Muscle layer of colon (tissue), 2 donors: ENCODE results near the gene ZBTB17.

Experiments used
- H3K27ac ChIP-seq: one replicate; pipeline ENCODE4 v1.7.0; 2013; ENCODE audit warnings: low read depth, mild to moderate bottlenecking, low read length, moderate library complexity
- H3K27me3 ChIP-seq, 2 donors: one replicate each; pipeline ENCODE4 v1.7.0; 2013; ENCODE audit warnings: low read length in 2 of 2, mild to moderate bottlenecking in 2 of 2; ENCODE audit not compliant: insufficient read depth in 2 of 2, control insufficient read depth in 1 of 2
- H3K36me3 ChIP-seq: one replicate; pipeline ENCODE4 v1.7.0; 2013; ENCODE audit warnings: mild to moderate bottlenecking, low read length; ENCODE audit not compliant: insufficient read depth
- H3K4me1 ChIP-seq: one replicate; pipeline ENCODE4 v1.7.0; 2013; ENCODE audit warnings: mild to moderate bottlenecking, low read length; ENCODE audit not compliant: insufficient read depth
- H3K4me3 ChIP-seq, 2 donors: one replicate each; pipeline ENCODE4 v1.7.0; 2013; ENCODE audit warnings: low read length in 2 of 2, low read depth in 1 of 2, mild to moderate bottlenecking in 1 of 2, moderate library complexity in 1 of 2
- H3K9ac ChIP-seq: one replicate; pipeline ENCODE4 v1.7.0; 2013; ENCODE audit warnings: low read length
- H3K9me3 ChIP-seq: one replicate; pipeline ENCODE4 v1.7.0; 2013; ENCODE audit warnings: mild to moderate bottlenecking, low read length
- donor health status: abdominal sarcoma.
- donor health status: Adenocarcinoma of cecum.

Gene ZBTB17

GRCh38 chr1:15947382-15948090, 28.4 kb downstream of the ZBTB17 start:
- H3K9ac ChIP-seq = no peak overlapping the region
- H3K36me3 ChIP-seq = peaks cover 37% of the 10 kb centered on the region
- H3K4me1 ChIP-seq = peaks cover 43% of the 10 kb centered on the region
- no peaks in the 10 kb centered on the region for H3K27me3 ChIP-seq
- no peaks in the 10 kb centered on the region for H3K9me3 ChIP-seq
- no peak overlapping the region for H3K4me3 ChIP-seq
- H3K27ac ChIP-seq = no peak overlapping the region

GRCh38 chr1:15946571-15947381, 29.1 kb downstream of the ZBTB17 start:
- peaks cover 45% of the 10 kb centered on the region for H3K36me3 ChIP-seq

GRCh38 chr1:15945832-15946448, 30.0 kb downstream of the ZBTB17 start:
- H3K27me3 ChIP-seq = no peaks in the 10 kb centered on the region
- H3K36me3 ChIP-seq = peaks cover 53% of the 10 kb centered on the region
- H3K9me3 ChIP-seq = no peaks in the 10 kb centered on the region
- H3K4me3 ChIP-seq = no peak overlapping the region
- no peak overlapping the region for H3K9ac ChIP-seq
- H3K4me1 ChIP-seq = peaks cover 27% of the 10 kb centered on the region
- no peak overlapping the region for H3K27ac ChIP-seq

More at GRCh38 chr1:15946571-15947381, 29.1 kb downstream of the ZBTB17 start:
- Histone ChIP-seq H3K9ac (no peak overlapping the region), H3K27me3 (no peaks in the 10 kb centered on the region), H3K9me3 (no peaks in the 10 kb centered on the region), H3K4me1 (peaks cover 36% of the 10 kb centered on the region), H3K27ac (no peak overlapping the region), H3K4me3 (no peak overlapping the region)

- H3K27ac ChIP-seq = no peak overlapping the region
- peaks cover 60% of the 10 kb centered on the region for H3K36me3 ChIP-seq
- no peaks in the 10 kb centered on the region for H3K9me3 ChIP-seq
- peaks cover 20% of the 10 kb centered on the region for H3K4me1 ChIP-seq
- H3K9ac ChIP-seq = no peak overlapping the region
- no peaks in the 10 kb centered on the region for H3K27me3 ChIP-seq
- H3K4me3 ChIP-seq = no peak overlapping the region
Observed at GRCh38 chr1:15945011-15945831, 30.7 kb downstream of the ZBTB17 start.

GRCh38 chr1:15944308-15945010, 31.4 kb downstream of the ZBTB17 start:
- Histone ChIP-seq H3K36me3 (peaks cover 66% of the 10 kb centered on the region), H3K27ac (no peak overlapping the region), H3K9ac (no peak overlapping the region), H3K4me3 (no peak overlapping the region), H3K4me1 (peaks cover 16% of the 10 kb centered on the region), H3K9me3 (no peaks in the 10 kb centered on the region), H3K27me3 (no peaks in the 10 kb centered on the region)

- no peaks in the 10 kb centered on the region for H3K27me3 ChIP-seq
Observed at GRCh38 chr1:15943992-15944307, 32.0 kb downstream of the ZBTB17 start.

GRCh38 chr1:15943328-15943991, 32.4 kb downstream of the ZBTB17 start:
- H3K27me3 ChIP-seq = no peaks in the 10 kb centered on the region
- no peak overlapping the region for H3K4me3 ChIP-seq
- no peak overlapping the region for H3K27ac ChIP-seq
- no peaks in the 10 kb centered on the region for H3K9me3 ChIP-seq
- peaks cover 76% of the 10 kb centered on the region for H3K36me3 ChIP-seq
- H3K4me1 ChIP-seq = peaks cover 12% of the 10 kb centered on the region
- H3K9ac ChIP-seq = no peak overlapping the region

More at GRCh38 chr1:15943992-15944307, 32.0 kb downstream of the ZBTB17 start:
- Histone ChIP-seq H3K36me3 (peaks cover 71% of the 10 kb centered on the region), H3K4me3 (no peak overlapping the region), H3K9ac (no peak overlapping the region), H3K27ac (no peak overlapping the region), H3K4me1 (peaks cover 16% of the 10 kb centered on the region), H3K9me3 (no peaks in the 10 kb centered on the region)

- Histone ChIP-seq H3K27ac (no peak overlapping the region), H3K4me1 (peaks cover 10% of the 10 kb centered on the region), H3K36me3 (peaks cover 76% of the 10 kb centered on the region), H3K9me3 (no peaks in the 10 kb centered on the region), H3K4me3 (no peak overlapping the region), H3K9ac (no peak overlapping the region), H3K27me3 (no peaks in the 10 kb centered on the region)
Observed at GRCh38 chr1:15942661-15943327, 33.1 kb downstream of the ZBTB17 start.

- Histone ChIP-seq H3K27ac (no peak overlapping the region), H3K27me3 (no peaks in the 10 kb centered on the region), H3K4me1 (peaks cover 10% of the 10 kb centered on the region), H3K9ac (no peak overlapping the region), H3K9me3 (no peaks in the 10 kb centered on the region), H3K36me3 (peaks cover 79% of the 10 kb centered on the region), H3K4me3 (no peak overlapping the region)
Observed at GRCh38 chr1:15941899-15942660, 33.8 kb downstream of the ZBTB17 start.
